HCT116 (cell line): ENCODE data around the gene TRIM65. TPM values are rescaled to one million over a fixed set of nuclear protein-coding genes. Genes with fewer than 3 reads are reported as not detected.

Source experiments
- ATAC-seq: fragments of 200-7000 bp; cut with Tn5 transposase; 2 replicates; pipeline ENCODE4 v1.9.1; 2020; ENCODE audit warnings: mild to moderate bottlenecking, moderate library complexity
- BruUV-seq: library from RNA; stranded (reverse); fragments of 400-500 nt; replicated peaks from 2 replicates; lab custom pipeline; 2021; lab: Mats Ljungman, UMichigan
- CTCF ChIA-PET: fragments of 300-600 bp; sonication (Branson Sonifier 250); formaldehyde crosslinking; loops from one replicate; lab custom pipeline; 2021; ENCODE audit warnings: antibody characterized with exemption; lab: Charles Lee
- POLR2A ChIA-PET: fragments of 300-600, 350-600 bp; sonication (Branson Sonifier 250); formaldehyde crosslinking; loops from one replicate; lab custom pipeline; 2021; ENCODE audit warnings: antibody characterized with exemption; lab: Charles Lee
- RAD21 ChIA-PET, 2 experiments: fragments of 300-600 bp; sonication (Branson Sonifier 250); formaldehyde crosslinking; loops; one replicate each; lab custom pipeline; 2023; ENCODE audit warnings: low total read pairs in 2 of 2; ENCODE audit not compliant: uncharacterized antibody in 2 of 2, unreplicated experiment in 2 of 2, low non-redundant PET in 1 of 2; lab: Charles Lee
- DNase-seq: peaks from one replicate; pipeline ENCODE4 v3.0.0-alpha.2; 2010; ENCODE audit warnings: low read depth, low spot score
- H2AFZ ChIP-seq: fragments of 200-600 bp; shearing (Covaris generic), sonication (generic); 2 replicates; pipeline ENCODE4 v1.6.1; 2017; ENCODE audit warnings: low read depth, mixed run types, mixed read lengths, antibody characterized with exemption, low read length; ENCODE audit not compliant: poor library complexity, severe bottlenecking
- H3K27ac ChIP-seq: 2 replicates; pipeline ENCODE4 v1.5.1; 2012; ENCODE audit warnings: low read depth, low read length
- H3K27me3 ChIP-seq: fragments of 200-600 bp; sonication (generic); 2 replicates; pipeline ENCODE4 v1.6.1; 2016; ENCODE audit warnings: mixed run types, low read length, mixed read lengths; ENCODE audit not compliant: insufficient read depth
- H3K36me3 ChIP-seq, 2 experiments: fragments of 200-500 bp in 1 of 2; fragments of 200-600 bp in 1 of 2; sonication (Bioruptor generic) in 1 of 2; sonication (generic) in 1 of 2; 2 replicates each; pipeline versions ENCODE4 v1.5.1 to v1.6.1; 2014 to 2016; ENCODE audit warnings: low read length in 2 of 2, inconsistent platforms in 1 of 2, mixed read lengths in 1 of 2, mixed run types in 1 of 2; ENCODE audit not compliant: insufficient read depth in 2 of 2, control insufficient read depth in 1 of 2
- H3K4me1 ChIP-seq, 2 experiments: fragments of 200-600 bp in 1 of 2; sonication (generic) in 1 of 2; 2 replicates each; pipeline versions ENCODE4 v1.5.1 to v1.6.1; 2012 to 2017; ENCODE audit warnings: low read length in 2 of 2, inconsistent platforms in 1 of 2, mild to moderate bottlenecking in 1 of 2, mixed read lengths in 1 of 2, mixed run types in 1 of 2, moderate library complexity in 1 of 2; ENCODE audit not compliant: insufficient read depth in 2 of 2, control insufficient read depth in 1 of 2
- H3K4me2 ChIP-seq: fragments of 200-600 bp; sonication (generic); 2 replicates; pipeline ENCODE4 v1.6.1; 2017; ENCODE audit warnings: mixed run types, low read length, mixed read lengths
- H3K4me3 ChIP-seq, 2 experiments: fragments of 200-600 bp in 1 of 2; sonication (generic) in 1 of 2; replicated peaks in 1 of 2; 2 replicates each; pipeline ENCODE4 v1.5.1; 2011 to 2016; ENCODE audit warnings: low read length in 2 of 2, control low read depth in 1 of 2, low read depth in 1 of 2, mild to moderate bottlenecking in 1 of 2, mixed read lengths in 1 of 2, mixed run types in 1 of 2
- H3K79me2 ChIP-seq: fragments of 200-600 bp; sonication (generic); 2 replicates; pipeline ENCODE4 v1.6.1; 2017; ENCODE audit warnings: mild to moderate bottlenecking, mixed run types, low read length, moderate library complexity, mixed read lengths; ENCODE audit not compliant: insufficient read depth
- H3K9ac ChIP-seq: fragments of 200-600 bp; sonication (generic); 2 replicates; pipeline ENCODE4 v1.6.1; 2016; ENCODE audit warnings: low read length, mixed read lengths
- H3K9me2 ChIP-seq: fragments of 200-600 bp; sonication (generic), shearing (Covaris generic); 2 replicates; pipeline ENCODE4 v1.6.1; 2017; ENCODE audit warnings: mixed run types, mild to moderate bottlenecking, moderate library complexity; ENCODE audit not compliant: insufficient read depth
- H3K9me3 ChIP-seq, 2 experiments: fragments of 200-500 bp in 1 of 2; fragments of 200-600 bp in 1 of 2; sonication (Bioruptor generic) in 1 of 2; sonication (generic) in 1 of 2; 2 replicates each; pipeline ENCODE4 v1.6.1; 2014 to 2017; ENCODE audit warnings: low read length in 2 of 2, mixed read lengths in 2 of 2, inconsistent platforms in 1 of 2, low read depth in 1 of 2, mild to moderate bottlenecking in 1 of 2, mixed run types in 1 of 2, moderate library complexity in 1 of 2; ENCODE audit not compliant: control insufficient read depth in 1 of 2, insufficient read depth in 1 of 2
- H4K20me1 ChIP-seq: fragments of 200-600 bp; sonication (generic), shearing (Covaris generic); 2 replicates; pipeline ENCODE4 v1.6.1; 2017; ENCODE audit warnings: mixed run types, mild to moderate bottlenecking, moderate library complexity; ENCODE audit not compliant: insufficient read depth
- ATF3 ChIP-seq: IDR thresholded peaks from 2 replicates; pipeline ENCODE4 v1.6.1; 2012
- CEBPB ChIP-seq: IDR thresholded peaks from 2 replicates; pipeline ENCODE4 v1.6.1; 2012; ENCODE audit warnings: low read depth
- EGR1 ChIP-seq: IDR thresholded peaks from 2 replicates; pipeline ENCODE4 v1.6.1; 2012; ENCODE audit warnings: low read depth
- ELF1 ChIP-seq: IDR thresholded peaks from 2 replicates; pipeline ENCODE4 v1.6.1; 2012; ENCODE audit warnings: low read depth, borderline replicate concordance
- EZH2phosphoT487 ChIP-seq: fragments of 200-600 bp; IDR thresholded peaks from 2 replicates; pipeline ENCODE4 v1.6.1; 2018; ENCODE audit warnings: antibody characterized with exemption, borderline replicate concordance
- RAD21 ChIP-seq: IDR thresholded peaks from 2 replicates; pipeline ENCODE4 v1.6.1; 2012; ENCODE audit warnings: low read depth, mild to moderate bottlenecking
- REST ChIP-seq: IDR thresholded peaks from 2 replicates; pipeline ENCODE4 v1.6.1; 2012; ENCODE audit warnings: low read depth
- SP1 ChIP-seq: IDR thresholded peaks from 2 replicates; pipeline ENCODE4 v1.6.1; 2012; ENCODE audit warnings: low read depth
- TCF7L2 ChIP-seq: IDR thresholded peaks from 2 replicates; pipeline ENCODE4 v1.7.0; 2011; ENCODE audit warnings: borderline replicate concordance, inconsistent platforms; ENCODE audit not compliant: insufficient read depth, insufficient read length; ENCODE audit errors: extremely low read depth
- YY1 ChIP-seq: IDR thresholded peaks from 2 replicates; pipeline ENCODE4 v1.6.1; 2011; ENCODE audit warnings: low read length, low read depth, moderate library complexity, mild to moderate bottlenecking; ENCODE audit not compliant: insufficient replicate concordance; ENCODE audit errors: extremely low read depth
- ZFX ChIP-seq: fragments of 450-650 bp; IDR thresholded peaks from 2 replicates; pipeline ENCODE4 v1.6.1; 2017
- intact Hi-C: fragments of 100-400 bp; cut with micrococcal nuclease; formaldehyde crosslinking; loops from 2 replicates; pipeline ENCODE4 v1.10.0; 2022
- total RNA-seq: library from RNA; stranded (reverse); gene quantifications from one replicate; pipeline ENCODE4 v1.2.1, GENCODE V29; 2021; ENCODE audit not compliant: unreplicated experiment

Gene TRIM65
- total RNA-seq, 1 experiment from 2014 or later, result 53.0 TPM

GRCh38 chr17:75875182-75875939 is 21.4 kb downstream of the TRIM65 start:
- H3K9me2 ChIP-seq, result no peaks in the 10 kb centered on the region
- no peak for DNase-seq
- peaks cover 27% of the 10 kb centered on the region for H3K79me2 ChIP-seq
- no TSS peak for BruUV-seq
- peaks cover 0 to 4% of the 10 kb centered on the region in 2 experiments; a peak in 1 of 4 replicates for H3K36me3 ChIP-seq
- H3K9me3 ChIP-seq, result no peaks in the 10 kb centered on the region
- H2AFZ ChIP-seq, result no peak overlapping the region
- intact Hi-C loops, result loop anchor here (5.0 kb wide), 1 partner anchor 98 kb away; a partner anchor contains a TSS
- H3K9ac ChIP-seq, result peak overlapping the region; percentile 96
- POLR2A ChIA-PET, result interaction anchor here (0.7 to 3.2 kb wide), 20 partner anchors 8 to 349 kb away, joined by 3 to 27 read pairs (median 4); partner anchors contain the start of genes MRPL38, TRIM65, UNK and WBP2
- H4K20me1 ChIP-seq, result no peaks in the 10 kb centered on the region
- RAD21 ChIA-PET, result interaction anchor here (1.0 to 1.5 kb wide), 3 partner anchors 14 to 20 kb away, joined by 5 to 6 read pairs (median 5); partner anchors contain the start of gene WBP2 (in 2 of the 2)
- H3K27me3 ChIP-seq, result no peaks in the 10 kb centered on the region
- H3K27ac ChIP-seq, result peak overlapping the region; percentile 99
- CTCF ChIA-PET, result interaction anchor here (0.8 to 6.3 kb wide), 17 partner anchors 14 to 130 kb away, joined by 3 to 57 read pairs (median 4); partner anchors contain the start of genes FBF1, GALK1, MRPL38 and UNK
- TF ChIP-seq RAD21, result no peak
- peaks cover 65 to 78% of the 10 kb centered on the region in 2 experiments for H3K4me1 ChIP-seq
- no peak for ATAC-seq
- H3K4me3 ChIP-seq, result peak overlapping the region; percentile 69 to 81
- H3K4me2 ChIP-seq, result peak overlapping the region; percentile 96

- Histone ChIP-seq H3K27ac (peak overlapping the region; percentile 99), H3K36me3 (peaks cover 0 to 4% of the 10 kb centered on the region in 2 experiments; a peak in 1 of 4 replicates), H3K79me2 (peaks cover 27% of the 10 kb centered on the region), H3K4me2 (peak overlapping the region; percentile 96; the same call in 1 of the 2 replicates), H3K4me3 (no peak overlapping the region), H3K27me3 (no peaks in the 10 kb centered on the region), H3K9me3 (no peaks in the 10 kb centered on the region), H2AFZ (no peak overlapping the region), H3K9me2 (no peaks in the 10 kb centered on the region), H3K9ac (0 out of 2 replicates have a peak overlapping the region, but pooled peaks have one; percentile 96), H3K4me1 (peaks cover 70 to 86% of the 10 kb centered on the region in 2 experiments), H4K20me1 (no peaks in the 10 kb centered on the region)
- no TSS peak for BruUV-seq
- CTCF ChIA-PET, result interaction anchor here (1.7 to 6.3 kb wide), 4 partner anchors 13 to 94 kb away, joined by 6 to 57 read pairs (median 41); partner anchors contain the start of gene WBP2
- ATAC-seq, result no peak
- intact Hi-C loops, result loop anchor here (5.0 kb wide), 1 partner anchor 97 kb away; a partner anchor contains a TSS
- POLR2A ChIA-PET, result interaction anchor here (0.6 to 5.0 kb wide), 5 partner anchors 18 to 350 kb away, joined by 3 to 27 read pairs (median 9); partner anchors contain the start of gene WBP2
- RAD21 ChIA-PET, result no interaction called here
- no peak for DNase-seq
- TF ChIP-seq EGR1 (no peak), ELF1 (no peak), RAD21 (no peak), YY1 (no peak), SP1 (no peak), ATF3 (no peak), CEBPB (no peak), ZFX (no peak), REST (no peak), TCF7L2 (no peak), EZH2phosphoT487 (no peak)
Observed at GRCh38 chr17:75874323-75875181, 22.2 kb downstream of the TRIM65 start.
